GM19351 (cell line): Measurements from ENCODE around the gene FHIP1A.

Experiments used
- ATAC-seq: cut with Tn5 transposase; IDR thresholded peaks from one replicate; pipeline ENCODE4 v1.9.1; 2021; ENCODE audit warnings: mild to moderate bottlenecking, moderate library complexity; ENCODE audit not compliant: unreplicated experiment

The FHIP1A gene

GRCh38 chr4:151417766-151418376 is 8.9 kb downstream of the FHIP1A start:
- no peak for ATAC-seq

GRCh38 chr4:151418385-151418784 is 9.4 kb downstream of the FHIP1A start:
- ATAC-seq: no peak

GRCh38 chr4:151418856-151419255 is 9.9 kb downstream of the FHIP1A start:
- ATAC-seq: no peak

- ATAC-seq: no peak
Measured at GRCh38 chr4:151420250-151420807, 11.4 kb downstream of the FHIP1A start.

GRCh38 chr4:151422854-151423253 is 13.9 kb downstream of the FHIP1A start:
- no peak for ATAC-seq

- no peak for ATAC-seq
Measured at GRCh38 chr4:151426513-151426912, 17.5 kb downstream of the FHIP1A start.

- ATAC-seq: no peak
Measured at GRCh38 chr4:151427266-151427665, 18.3 kb downstream of the FHIP1A start.

- no peak for ATAC-seq
Measured at GRCh38 chr4:151428346-151428745, 19.4 kb downstream of the FHIP1A start.

- peak; percentile 97 for ATAC-seq
Measured at GRCh38 chr4:151429957-151430570, 21.1 kb downstream of the FHIP1A start.

GRCh38 chr4:151430740-151431457 is 21.9 kb downstream of the FHIP1A start:
- ATAC-seq: no peak

- no peak for ATAC-seq
Measured at GRCh38 chr4:151431728-151432127, 22.8 kb downstream of the FHIP1A start.

GRCh38 chr4:151432654-151433053 is 23.7 kb downstream of the FHIP1A start:
- no peak for ATAC-seq

- ATAC-seq: no peak
Measured at GRCh38 chr4:151434183-151434860, 25.3 kb downstream of the FHIP1A start.

- no peak for ATAC-seq
Measured at GRCh38 chr4:151436093-151436518, 27.1 kb downstream of the FHIP1A start.

- no peak for ATAC-seq
Measured at GRCh38 chr4:151437505-151437904, 28.5 kb downstream of the FHIP1A start.

GRCh38 chr4:151438154-151438553 is 29.2 kb downstream of the FHIP1A start:
- ATAC-seq: no peak

- ATAC-seq: no peak
Measured at GRCh38 chr4:151439320-151439719, 30.3 kb downstream of the FHIP1A start.

- ATAC-seq: no peak
Measured at GRCh38 chr4:151442002-151442401, 33.0 kb downstream of the FHIP1A start.

- no peak for ATAC-seq
Measured at GRCh38 chr4:151443247-151443646, 34.3 kb downstream of the FHIP1A start.

- ATAC-seq: no peak
Measured at GRCh38 chr4:151443752-151444151, 34.8 kb downstream of the FHIP1A start.

GRCh38 chr4:151446208-151446607 is 37.2 kb downstream of the FHIP1A start:
- no peak for ATAC-seq
